ENCODE measurements around the gene COL6A1. TPM values are rescaled to one million over a fixed set of nuclear protein-coding genes. Genes with fewer than 3 reads are reported as not detected.

Gene COL6A1
- total and polyA plus RNA-seq, 2 donors (not counting 1 experiment from before 2014, with no cell fraction given), result 645 to 1,137 TPM

- DNase-seq (ENCODE audit: low read depth in 2 of 2), result no peak
- H3K4me3 ChIP-seq (replicated peaks in 1 of 4; ENCODE audit: control extremely low read depth in 1 of 4, insufficient read depth in 1 of 4, low read depth in 3 of 4, low read length in 4 of 4), result no peak overlapping the region
- TF ChIP-seq CTCF (conservative IDR thresholded peaks at IDR 0.05 in 1 of 2, IDR thresholded peaks at IDR 0.05 in 1 of 2; ENCODE audit: low read depth in 1 of 2, low read length in 2 of 2) (no peak), EZH2 (IDR thresholded peaks at IDR 0.05; ENCODE audit: low read length, missing control alignments) (no peak)
- H3K36me3 ChIP-seq (ENCODE audit: control insufficient read depth, insufficient read depth, low read length), result no peaks in the 10 kb centered on the region
- H2AFZ ChIP-seq (ENCODE audit: low read length), result no peak overlapping the region
- H3K27me3 ChIP-seq (ENCODE audit: control insufficient read depth, insufficient read depth, low read length), result peaks cover 10% of the 10 kb centered on the region
- H3K4me1 ChIP-seq (ENCODE audit: control insufficient read depth, extremely low read depth, insufficient read depth, low read length), result no peaks in the 10 kb centered on the region
- H3K79me2 ChIP-seq (ENCODE audit: control insufficient read depth, insufficient read depth, low read length), result no peaks in the 10 kb centered on the region
- H3K9me3 ChIP-seq (ENCODE audit: control insufficient read depth, insufficient read depth, low read depth, low read length), result no peaks in the 10 kb centered on the region
- H4K20me1 ChIP-seq (ENCODE audit: control insufficient read depth, extremely low read depth, insufficient read depth, low read length), result no peaks in the 10 kb centered on the region
- H3K9ac ChIP-seq (ENCODE audit: insufficient read depth, low read length), result no peak overlapping the region
- H3K4me2 ChIP-seq (ENCODE audit: extremely low read depth, insufficient read depth, low read length), result no peak overlapping the region
- no peak overlapping the region for H3K27ac ChIP-seq (ENCODE audit: insufficient read depth, low read length)
These were observed 43.2 kb upstream of the COL6A1 start for GRCh38 chr21:45938453-45938755.

GRCh38 chr21:45938811-45939520 is 42.6 kb upstream of the COL6A1 start:
- no peak overlapping the region for H3K27ac ChIP-seq (ENCODE audit: insufficient read depth, low read length)
- H3K79me2 ChIP-seq (ENCODE audit: control insufficient read depth, insufficient read depth, low read length), result no peaks in the 10 kb centered on the region
- peaks cover 10% of the 10 kb centered on the region for H3K27me3 ChIP-seq (ENCODE audit: control insufficient read depth, insufficient read depth, low read length)
- no peak overlapping the region for H3K4me3 ChIP-seq (replicated peaks in 1 of 4; ENCODE audit: control extremely low read depth in 1 of 4, insufficient read depth in 1 of 4, low read depth in 3 of 4, low read length in 4 of 4)
- DNase-seq (ENCODE audit: low read depth in 2 of 2), result no peak
- H4K20me1 ChIP-seq (ENCODE audit: control insufficient read depth, extremely low read depth, insufficient read depth, low read length), result no peaks in the 10 kb centered on the region
- no peak overlapping the region for H3K4me2 ChIP-seq (ENCODE audit: extremely low read depth, insufficient read depth, low read length)
- no peak for TF ChIP-seq EZH2 (IDR thresholded peaks at IDR 0.05; ENCODE audit: low read length, missing control alignments)
- TF ChIP-seq CTCF (conservative IDR thresholded peaks at IDR 0.05 in 1 of 2, IDR thresholded peaks at IDR 0.05 in 1 of 2; ENCODE audit: low read depth in 1 of 2, low read length in 2 of 2), result no peak
- no peaks in the 10 kb centered on the region for H3K4me1 ChIP-seq (ENCODE audit: control insufficient read depth, extremely low read depth, insufficient read depth, low read length)
- no peaks in the 10 kb centered on the region for H3K9me3 ChIP-seq (ENCODE audit: control insufficient read depth, insufficient read depth, low read depth, low read length)
- no peak overlapping the region for H2AFZ ChIP-seq (ENCODE audit: low read length)
- no peaks in the 10 kb centered on the region for H3K36me3 ChIP-seq (ENCODE audit: control insufficient read depth, insufficient read depth, low read length)
- no peak overlapping the region for H3K9ac ChIP-seq (ENCODE audit: insufficient read depth, low read length)

- Histone ChIP-seq H3K9ac (ENCODE audit: insufficient read depth, low read length) (no peak overlapping the region), H3K27me3 (ENCODE audit: control insufficient read depth, insufficient read depth, low read length) (peaks cover 10% of the 10 kb centered on the region), H3K27ac (ENCODE audit: insufficient read depth, low read length) (no peak overlapping the region), H3K4me2 (ENCODE audit: extremely low read depth, insufficient read depth, low read length) (no peak overlapping the region), H3K4me1 (ENCODE audit: control insufficient read depth, extremely low read depth, insufficient read depth, low read length) (no peaks in the 10 kb centered on the region), H3K4me3 (replicated peaks in 1 of 4; ENCODE audit: control extremely low read depth in 1 of 4, insufficient read depth in 1 of 4, low read depth in 3 of 4, low read length in 4 of 4) (no peak overlapping the region), H3K36me3 (ENCODE audit: control insufficient read depth, insufficient read depth, low read length) (no peaks in the 10 kb centered on the region), H2AFZ (ENCODE audit: low read length) (no peak overlapping the region), H3K9me3 (ENCODE audit: control insufficient read depth, insufficient read depth, low read depth, low read length) (no peaks in the 10 kb centered on the region), H4K20me1 (ENCODE audit: control insufficient read depth, extremely low read depth, insufficient read depth, low read length) (no peaks in the 10 kb centered on the region), H3K79me2 (ENCODE audit: control insufficient read depth, insufficient read depth, low read length) (no peaks in the 10 kb centered on the region)
- DNase-seq (ENCODE audit: low read depth in 2 of 2), result no peak
- TF ChIP-seq EZH2 (IDR thresholded peaks at IDR 0.05; ENCODE audit: low read length, missing control alignments) (no peak), CTCF (conservative IDR thresholded peaks at IDR 0.05 in 1 of 2, IDR thresholded peaks at IDR 0.05 in 1 of 2; ENCODE audit: low read depth in 1 of 2, low read length in 2 of 2) (no peak)
These were observed 42.0 kb upstream of the COL6A1 start for GRCh38 chr21:45939521-45940045.
